Testis (tissue), 3 donors: ENCODE results near the gene CPZ. TPM values are rescaled to one million over a fixed set of nuclear protein-coding genes. Genes with fewer than 3 reads are reported as not detected.

Experiments
- DNase-seq: peaks from one replicate; pipeline ENCODE4 v3.0.0-alpha.2; 2019
- H3K27ac ChIP-seq, 2 donors: fragments of 200-600 bp; sonication (generic); one replicate each; pipeline ENCODE4 v1.5.1; 2019
- H3K27me3 ChIP-seq: fragments of 200-600 bp; sonication (generic); one replicate; pipeline ENCODE4 v1.5.1; 2019
- H3K36me3 ChIP-seq: fragments of 200-600 bp; sonication (generic); one replicate; pipeline ENCODE4 v1.5.1; 2017; ENCODE audit warnings: low read depth; ENCODE audit errors: missing control alignments
- H3K4me1 ChIP-seq: fragments of 200-600 bp; sonication (generic); one replicate; pipeline ENCODE4 v1.5.1; 2019
- H3K4me3 ChIP-seq, 2 donors: fragments of 200-600 bp; sonication (generic); one replicate each; pipeline ENCODE4 v1.5.1; 2017 to 2019
- H3K9me3 ChIP-seq: fragments of 200-600 bp; sonication (generic); one replicate; pipeline ENCODE4 v1.5.1; 2017
- CTCF ChIP-seq, 3 experiments: fragments of 450-650 bp in 2 of 3; fragments of 200-600 bp in 1 of 3; sonication (generic) in 1 of 3; IDR thresholded peaks; one replicate each; pipeline ENCODE4 v1.5.1; 2016 to 2019; ENCODE audit warnings: antibody characterized with exemption in 3 of 3, mild to moderate bottlenecking in 2 of 3, moderate library complexity in 1 of 3
- POLR2A ChIP-seq: fragments of 450-650 bp; IDR thresholded peaks from one replicate; pipeline ENCODE4 v1.6.1; 2017; ENCODE audit warnings: antibody characterized with exemption, mild to moderate bottlenecking, moderate library complexity
- WGBS, 2 donors: methylation state at CpG; one replicate each; pipeline ENCODE4 v1.1.5; 2018; 5-methylcytosine and 5-hydroxymethylcytosine counted together
- intact Hi-C: fragments of 100-400 bp; cut with DNase I; formaldehyde crosslinking; loops from one replicate; pipeline ENCODE4 v1.15.1; 2023; ENCODE audit warnings: low total_unique reads
- polyA plus RNA-seq: library from polyadenylated mRNA; stranded (reverse); fragments of 350-450 nt; fragmentation: Illumina TruSeq; extraction: RNeasy Lipid Tissue Mini Kit (QIAGEN cat#74804); gene quantifications from one replicate; pipeline ENCODE4 v1.2.3, GENCODE V29; 2014; ENCODE audit warnings: low read depth, low replicate concordance; ENCODE audit not compliant: insufficient read depth
- total RNA-seq, 2 donors: library from RNA; depleted of rRNA; stranded (reverse); fragments of >200 nt; gene quantifications; one replicate each; pipeline ENCODE4 v1.2.3, GENCODE V29; 2016

Gene CPZ
- total and polyA plus RNA-seq, 3 donors from 2014 or later = 2.0 to 21.9 (median 10.2) TPM

DNA sequence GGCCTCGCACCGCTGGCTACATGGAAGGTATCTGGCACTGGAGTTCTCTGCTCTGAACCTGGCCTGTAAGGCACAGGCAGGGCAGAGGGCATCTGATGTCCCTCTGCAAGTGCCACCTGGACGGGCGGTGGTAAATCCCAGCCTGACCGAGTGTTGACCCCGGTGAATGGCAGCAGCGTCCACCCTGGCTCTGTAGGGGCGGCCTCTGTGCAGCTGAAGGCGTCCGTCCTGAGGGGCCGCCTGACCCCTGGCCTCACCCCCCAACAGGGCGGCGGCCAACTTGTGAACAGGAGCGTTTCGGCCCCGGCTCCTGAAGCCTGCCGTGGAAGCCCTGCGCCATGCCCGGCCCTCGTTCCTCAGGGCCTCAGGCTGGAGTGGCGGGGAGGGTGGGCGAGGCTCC, 51.4 kb downstream of the CPZ start:
- Histone ChIP-seq H3K27ac (no peak overlapping the region), H3K4me1 (no peaks in the 10 kb centered on the region), H3K27me3 (no peaks in the 10 kb centered on the region), H3K4me3 (no peak overlapping the region), H3K9me3 (no peaks in the 10 kb centered on the region), H3K36me3 (no peaks in the 10 kb centered on the region)
- 91 to 98% methylated on average over 8 to 22 of the region's 22 CpGs for WGBS, 2 donors
- TF ChIP-seq CTCF (IDR thresholded peaks at IDR 0.05) (no peak), POLR2A (no peak)
- intact Hi-C loops = no loop called here
- no peak for DNase-seq

GRCh38 chr4:8644461-8644891, 51.9 kb downstream of the CPZ start:
- H3K4me3 ChIP-seq = no peak overlapping the region
- H3K27ac ChIP-seq = no peak overlapping the region
- H3K36me3 ChIP-seq = no peaks in the 10 kb centered on the region
- intact Hi-C loops = no loop called here
- 60 to 78% methylated on average over 3 to 9 of the region's 9 CpGs for WGBS, 2 donors
- no peaks in the 10 kb centered on the region for H3K27me3 ChIP-seq
- TF ChIP-seq CTCF (IDR thresholded peaks at IDR 0.05) = no peak
- TF ChIP-seq POLR2A = no peak
- no peaks in the 10 kb centered on the region for H3K9me3 ChIP-seq
- DNase-seq = no peak
- H3K4me1 ChIP-seq = no peaks in the 10 kb centered on the region

DNA sequence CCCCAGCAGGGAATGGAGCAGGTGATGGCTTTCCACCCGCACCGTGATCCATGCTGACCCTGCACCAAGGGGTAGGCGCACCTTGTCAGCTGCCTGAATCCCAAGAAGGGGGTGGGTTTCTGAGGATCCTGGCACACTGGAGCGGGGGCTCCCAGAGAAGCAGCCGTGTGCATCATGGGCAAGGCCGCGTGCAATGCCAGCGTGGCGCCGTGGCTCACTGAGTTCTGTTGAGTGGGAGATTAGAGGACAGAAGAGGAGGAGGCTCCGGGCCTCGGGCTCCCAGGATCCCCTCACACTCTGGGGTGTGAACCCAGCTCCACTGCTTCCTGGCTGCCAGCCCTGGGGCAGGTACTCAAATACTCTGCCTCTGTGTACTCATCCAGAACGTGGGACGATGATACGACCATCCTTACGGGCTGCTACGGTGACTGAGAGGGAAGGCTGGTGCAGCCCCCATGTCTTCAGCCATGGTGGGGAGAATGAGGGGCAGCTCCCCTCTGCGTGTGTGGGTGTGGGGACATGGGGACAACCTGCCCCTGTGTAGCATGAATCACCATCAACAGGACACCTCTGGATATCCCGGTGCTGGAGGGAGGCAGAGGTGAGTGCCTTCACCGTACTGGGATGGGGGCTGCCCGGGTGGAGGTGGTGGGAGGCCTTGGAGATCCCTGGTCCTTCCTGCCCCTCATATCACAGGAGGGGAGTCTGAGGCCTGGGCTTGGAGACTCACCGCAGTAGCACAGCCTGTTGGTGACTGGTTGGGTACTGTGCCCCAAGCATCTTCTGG, 52.6 kb downstream of the CPZ start:
- H3K27ac ChIP-seq = no peak overlapping the region
- no peak overlapping the region for H3K4me3 ChIP-seq
- no peaks in the 10 kb centered on the region for H3K4me1 ChIP-seq
- no peaks in the 10 kb centered on the region for H3K27me3 ChIP-seq
- TF ChIP-seq POLR2A = no peak
- no peak for TF ChIP-seq CTCF (IDR thresholded peaks at IDR 0.05)
- 83 to 91% methylated on average over 17 to 22 of the region's 22 CpGs for WGBS, 2 donors
- H3K9me3 ChIP-seq = no peaks in the 10 kb centered on the region
- intact Hi-C loops = no loop called here
- H3K36me3 ChIP-seq = no peaks in the 10 kb centered on the region
- no peak for DNase-seq

DNA sequence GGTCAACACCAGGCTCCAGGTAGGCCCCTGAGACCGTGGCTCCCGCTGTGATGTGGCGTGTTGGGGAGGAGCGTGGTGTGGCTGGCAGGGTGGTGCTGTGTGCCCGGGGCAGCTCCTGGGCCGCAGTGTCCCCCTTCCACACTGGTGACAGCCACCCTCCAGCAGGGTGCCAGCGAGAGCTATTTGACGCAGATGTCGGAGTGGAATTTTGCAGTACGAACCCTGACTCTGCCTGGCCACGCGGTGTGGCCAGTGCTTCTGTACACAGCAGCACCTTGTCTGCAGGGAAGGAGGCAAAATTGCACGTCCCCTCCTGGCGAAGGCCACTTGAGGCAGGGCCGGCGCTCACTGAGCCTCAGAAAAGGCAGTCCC, 53.2 kb downstream of the CPZ start:
- Histone ChIP-seq H3K27me3 (no peaks in the 10 kb centered on the region), H3K27ac (no peak overlapping the region), H3K4me1 (no peaks in the 10 kb centered on the region), H3K36me3 (no peaks in the 10 kb centered on the region), H3K4me3 (no peak overlapping the region), H3K9me3 (no peaks in the 10 kb centered on the region)
- no peak for DNase-seq
- WGBS, 2 donors = 92 to 100% methylated on average over 2 to 16 of the region's 16 CpGs
- intact Hi-C loops = no loop called here
- TF ChIP-seq CTCF (IDR thresholded peaks at IDR 0.05) (no peak), POLR2A (no peak)
